ENCODE data around the gene GNG2. TPM values are rescaled to one million over a fixed set of nuclear protein-coding genes. Genes with fewer than 3 reads are reported as not detected.
A peak's percentile ranks its signal among the peaks of the same experiment; 100 is the strongest.

GNG2 gene
- total RNA-seq, 1 donor from 2014 or later = 20.9 TPM

- DNase-seq (ENCODE audit: low spot score) = peak; percentile 52
These were observed 79.4 kb downstream of the GNG2 start for GRCh38 chr14:51939755-51940301.

GRCh38 chr14:51942971-51943370, 82.6 kb downstream of the GNG2 start:
- DNase-seq (ENCODE audit: low spot score) = no peak

- no peak for DNase-seq (ENCODE audit: low spot score)
These were observed 89.6 kb downstream of the GNG2 start for GRCh38 chr14:51950007-51950406.

- DNase-seq (ENCODE audit: low spot score) = no peak
These were observed 91.2 kb downstream of the GNG2 start for GRCh38 chr14:51951656-51952055.

- no peak for DNase-seq (ENCODE audit: low spot score)
These were observed 93.6 kb downstream of the GNG2 start for GRCh38 chr14:51954031-51954430.

- DNase-seq (ENCODE audit: low spot score) = no peak
These were observed 94.2 kb downstream of the GNG2 start for GRCh38 chr14:51954657-51955056.

GRCh38 chr14:51957950-51958349, 97.5 kb downstream of the GNG2 start:
- no peak for DNase-seq (ENCODE audit: low spot score)

GRCh38 chr14:51959928-51960327, 99.5 kb downstream of the GNG2 start:
- no peak for DNase-seq (ENCODE audit: low spot score)

- no peak for DNase-seq (ENCODE audit: low spot score)
These were observed 100.5 kb downstream of the GNG2 start for GRCh38 chr14:51960866-51961265.

GRCh38 chr14:51962711-51963110, 102.3 kb downstream of the GNG2 start:
- DNase-seq (ENCODE audit: low spot score) = peak; percentile 19

- DNase-seq (ENCODE audit: low spot score) = peak; percentile 44
These were observed 102.9 kb downstream of the GNG2 start for GRCh38 chr14:51963286-51963685.

GRCh38 chr14:51967521-51967920, 107.1 kb downstream of the GNG2 start:
- DNase-seq (ENCODE audit: low spot score) = no peak

- peak; percentile 9 for DNase-seq (ENCODE audit: low spot score)
These were observed 109.6 kb downstream of the GNG2 start for GRCh38 chr14:51969852-51970540.

GRCh38 chr14:51972566-51972965, 112.2 kb downstream of the GNG2 start:
- no peak for DNase-seq (ENCODE audit: low spot score)

- DNase-seq (ENCODE audit: low spot score) = peak; percentile 44
These were observed 116.7 kb downstream of the GNG2 start for GRCh38 chr14:51977075-51977474.

- peak; percentile 41 for DNase-seq (ENCODE audit: low spot score)
These were observed 118.3 kb downstream of the GNG2 start for GRCh38 chr14:51978681-51979085.

- DNase-seq (ENCODE audit: low spot score) = peak; percentile 87
These were observed 118.8 kb downstream of the GNG2 start for GRCh38 chr14:51979088-51979709.

GRCh38 chr14:51981218-51981854, 120.9 kb downstream of the GNG2 start:
- DNase-seq (ENCODE audit: low spot score) = no peak

- no peak for DNase-seq (ENCODE audit: low spot score)
These were observed 127.8 kb downstream of the GNG2 start for GRCh38 chr14:51988221-51988620.

GRCh38 chr14:51989293-51990234, 129.2 kb downstream of the GNG2 start, which contains the start of gene RTRAF:
Gene RTRAF (plus strand): TSS chr14:51989546. CDS start chr14:51989640, 94 bp downstream.
- peak; percentile 93 for DNase-seq (ENCODE audit: low spot score)

GRCh38 chr14:51990488-51990887, 130.1 kb downstream of the GNG2 start:
- no peak for DNase-seq (ENCODE audit: low spot score)

Measured in umbilical cord (tissue), 2 donors.